HUES6 (cell line): ENCODE measurements around the gene DNAH11.
"Not testable (repeated sequence)": the region's sequence is repeated elsewhere in the genome, so short reads cannot be mapped to it uniquely, and the experiment has no call there.

Experiments
- H3K27ac ChIP-seq: 2 replicates; pipeline ENCODE4 v1.7.0; 2013; ENCODE audit warnings: low read depth, mild to moderate bottlenecking, low read length, inconsistent platforms
- H3K27me3 ChIP-seq: 2 replicates; pipeline ENCODE4 v1.6.1; 2013; ENCODE audit warnings: low read length; ENCODE audit not compliant: control insufficient read depth, insufficient read depth
- H3K36me3 ChIP-seq: 2 replicates; pipeline ENCODE4 v1.6.1; 2013; ENCODE audit warnings: low read length; ENCODE audit not compliant: control insufficient read depth, insufficient read depth
- H3K4me1 ChIP-seq: 2 replicates; pipeline ENCODE4 v1.6.1; 2013; ENCODE audit warnings: low read length; ENCODE audit not compliant: control insufficient read depth, insufficient read depth
- H3K4me3 ChIP-seq: 2 replicates; pipeline ENCODE4 v1.5.1; 2013; ENCODE audit warnings: low read depth, low read length
- H3K9ac ChIP-seq: one replicate; pipeline ENCODE4 v1.6.1; 2013; ENCODE audit warnings: mild to moderate bottlenecking, low read length
- H3K9me3 ChIP-seq: 2 replicates; pipeline ENCODE4 v1.6.1; 2013; ENCODE audit warnings: low read depth, low read length; ENCODE audit not compliant: control insufficient read depth, insufficient read depth

The DNAH11 gene

DNA sequence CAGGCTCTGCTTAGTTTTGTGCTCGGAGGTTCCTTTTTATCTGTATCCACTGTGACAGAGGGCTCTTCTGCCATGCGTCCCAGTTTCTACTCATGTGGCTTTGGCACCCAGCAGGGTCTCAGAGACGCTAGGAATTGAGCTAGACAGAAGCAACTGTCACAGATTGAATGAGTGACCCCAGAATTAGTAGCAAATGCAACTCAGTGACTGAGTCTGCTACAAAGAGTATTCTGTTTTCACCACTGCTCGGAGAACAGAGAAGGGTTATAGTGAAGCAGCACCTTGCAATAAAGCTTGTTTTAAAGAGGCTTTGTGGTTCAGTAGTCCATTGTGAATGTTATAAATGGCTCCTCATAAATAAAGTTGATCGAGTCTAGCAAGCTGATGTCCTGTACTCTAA lies 113.2 kb downstream of the DNAH11 start:
- Histone ChIP-seq H3K27me3 (no peaks in the 10 kb centered on the region), H3K4me1 (no peaks in the 10 kb centered on the region), H3K9me3 (no peaks in the 10 kb centered on the region; the same call in 1 of the 2 replicates), H3K9ac (no peak overlapping the region), H3K4me3 (no peak overlapping the region), H3K27ac (no peak overlapping the region), H3K36me3 (no peaks in the 10 kb centered on the region)

DNA sequence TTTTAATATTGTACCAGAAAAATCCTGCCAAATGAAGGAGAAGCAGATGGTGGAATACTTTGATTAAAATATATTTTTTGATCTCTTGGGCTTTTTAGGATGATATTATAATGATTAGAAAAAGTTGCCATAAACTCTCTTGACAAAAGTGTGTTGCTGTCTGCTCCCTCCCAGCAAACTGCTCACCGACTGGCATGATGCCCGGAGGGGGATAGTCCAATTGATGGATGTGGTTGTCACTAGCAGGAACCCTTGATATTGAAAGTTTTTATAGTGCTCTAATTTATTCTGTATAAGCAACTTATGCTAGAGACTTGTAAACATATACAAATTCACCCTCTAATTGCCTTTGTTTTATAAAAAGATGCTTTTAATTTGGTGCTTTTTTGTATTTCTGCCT lies 114.0 kb downstream of the DNAH11 start:
- no peaks in the 10 kb centered on the region for H3K4me1 ChIP-seq
- no peak overlapping the region for H3K9ac ChIP-seq
- H3K4me3 ChIP-seq, result no peak overlapping the region
- no peaks in the 10 kb centered on the region; the same call in 1 of the 2 replicates for H3K9me3 ChIP-seq
- no peaks in the 10 kb centered on the region for H3K27me3 ChIP-seq
- H3K27ac ChIP-seq, result no peak overlapping the region
- no peaks in the 10 kb centered on the region for H3K36me3 ChIP-seq

DNA sequence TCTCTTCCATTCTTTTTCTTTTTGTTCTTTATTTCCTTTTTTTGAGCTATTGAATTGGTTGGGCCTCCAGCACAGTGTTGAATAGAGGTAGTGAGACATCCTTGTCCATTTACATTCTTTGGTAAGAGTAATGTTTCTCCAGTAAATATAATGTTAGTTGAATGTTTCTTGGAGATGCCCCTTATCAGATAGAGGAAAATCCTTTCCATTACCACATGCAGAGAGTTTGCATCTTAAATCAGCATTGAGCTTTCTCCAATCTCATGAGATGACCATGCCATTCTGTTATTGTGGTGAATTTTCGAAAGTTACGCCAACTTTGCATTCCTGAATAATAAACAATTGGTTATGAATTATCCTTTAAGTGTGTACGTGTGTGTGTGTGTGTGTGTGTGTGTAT lies 127.7 kb downstream of the DNAH11 start:
- no peaks in the 10 kb centered on the region for H3K4me1 ChIP-seq
- H3K27me3 ChIP-seq, result no peaks in the 10 kb centered on the region
- H3K9ac ChIP-seq, result no peak overlapping the region
- H3K4me3 ChIP-seq, result no peak overlapping the region
- H3K36me3 ChIP-seq, result no peaks in the 10 kb centered on the region
- no peak overlapping the region for H3K27ac ChIP-seq
- no peaks in the 10 kb centered on the region for H3K9me3 ChIP-seq

GRCh38 chr7:21671859-21672258 lies 129.0 kb downstream of the DNAH11 start:
- Histone ChIP-seq H3K36me3 (no peaks in the 10 kb centered on the region), H3K27me3 (no peaks in the 10 kb centered on the region), H3K9ac (no peak overlapping the region), H3K4me1 (no peaks in the 10 kb centered on the region), H3K9me3 (no peaks in the 10 kb centered on the region), H3K27ac (no peak overlapping the region), H3K4me3 (no peak overlapping the region)

DNA sequence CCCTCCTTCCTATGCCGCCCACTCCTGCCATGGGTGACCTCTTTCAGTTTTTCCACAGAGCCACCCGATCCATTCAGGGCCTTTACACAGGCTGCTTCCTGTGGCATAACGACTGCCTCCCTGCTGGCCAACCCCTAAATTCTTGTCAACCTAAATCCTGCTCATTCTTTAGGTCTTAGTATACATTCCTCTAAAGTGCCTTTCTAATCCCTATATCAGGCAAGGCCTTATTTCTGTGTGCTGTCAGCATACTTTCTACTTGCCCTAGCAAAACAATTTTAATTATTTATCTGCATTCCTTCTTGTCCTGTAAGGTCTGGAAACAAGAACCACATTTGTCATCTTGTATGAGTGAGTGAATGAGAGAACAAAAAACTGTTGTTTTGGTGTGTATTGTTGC lies 132.4 kb downstream of the DNAH11 start:
- H3K9me3 ChIP-seq, result peaks cover 3% of the 10 kb centered on the region; the same call in 1 of the 2 replicates
- no peaks in the 10 kb centered on the region for H3K27me3 ChIP-seq
- H3K27ac ChIP-seq, result no peak overlapping the region
- no peak overlapping the region for H3K9ac ChIP-seq
- no peak overlapping the region for H3K4me3 ChIP-seq
- H3K36me3 ChIP-seq, result no peaks in the 10 kb centered on the region
- no peaks in the 10 kb centered on the region for H3K4me1 ChIP-seq

DNA sequence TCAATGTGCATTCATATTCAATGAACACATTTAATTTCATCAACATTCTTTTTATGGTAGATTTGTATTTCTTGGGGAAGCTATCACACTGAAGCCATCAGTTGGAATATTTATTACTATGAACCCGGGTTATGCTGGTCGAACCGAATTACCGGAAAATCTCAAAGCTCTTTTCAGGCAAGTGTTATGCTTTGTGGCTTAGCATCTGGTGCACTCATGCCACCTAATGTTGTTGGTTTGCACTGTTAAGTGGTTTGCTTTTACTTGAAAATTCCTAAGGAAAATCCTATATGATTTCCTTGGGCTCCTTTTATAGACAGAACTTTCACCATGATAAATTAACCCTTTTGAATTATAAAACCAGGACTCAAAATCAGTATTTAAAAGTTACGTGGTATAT lies 147.9 kb downstream of the DNAH11 start:
- Histone ChIP-seq H3K9me3 (0 out of 2 replicates have a peak, but pooled peaks cover 2% of the 10 kb centered on the region), H3K27me3 (no peaks in the 10 kb centered on the region), H3K4me1 (no peaks in the 10 kb centered on the region; the same call in 1 of the 2 replicates), H3K4me3 (no peak overlapping the region), H3K9ac (no peak overlapping the region), H3K36me3 (no peaks in the 10 kb centered on the region), H3K27ac (no peak overlapping the region)

- not testable (repeated sequence) for H3K4me3 ChIP-seq, H3K27me3 ChIP-seq, H3K27ac ChIP-seq
These were observed 148.3 kb downstream of the DNAH11 start for GRCh38 chr7:21691146-21691545.

GRCh38 chr7:21700587-21700986 lies 157.7 kb downstream of the DNAH11 start:
- not testable (repeated sequence) for H3K36me3 ChIP-seq, H3K9ac ChIP-seq, H3K27me3 ChIP-seq, H3K9me3 ChIP-seq, H3K27ac ChIP-seq, H3K4me3 ChIP-seq, H3K4me1 ChIP-seq

More at GRCh38 chr7:21691146-21691545, 148.3 kb downstream of the DNAH11 start:
- not testable (repeated sequence) for H3K4me1 ChIP-seq, H3K36me3 ChIP-seq, H3K9me3 ChIP-seq, H3K9ac ChIP-seq

DNA sequence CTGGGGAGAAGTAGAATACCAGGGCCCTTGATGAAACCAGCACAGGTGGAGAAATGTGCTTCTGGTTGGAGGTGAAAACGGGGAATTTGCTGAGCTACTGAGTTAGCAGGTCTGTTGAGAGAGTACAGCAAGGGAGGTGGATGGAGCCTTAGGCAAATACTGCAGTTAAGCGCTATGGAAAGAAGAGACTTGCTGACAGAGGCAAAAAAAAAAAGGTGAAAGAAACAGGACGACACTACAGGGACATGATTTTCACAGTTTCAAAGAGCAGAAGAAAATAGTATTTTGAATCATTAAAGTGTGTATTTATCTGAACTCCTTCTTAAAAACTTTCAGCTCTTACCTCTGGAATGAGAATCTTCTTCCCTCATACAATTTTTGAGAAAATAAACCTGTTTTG lies 159.5 kb downstream of the DNAH11 start:
- no peaks in the 10 kb centered on the region for H3K27me3 ChIP-seq
- no peaks in the 10 kb centered on the region; the same call in 1 of the 2 replicates for H3K4me1 ChIP-seq
- no peaks in the 10 kb centered on the region for H3K9me3 ChIP-seq

GRCh38 chr7:21704359-21704758 lies 161.5 kb downstream of the DNAH11 start:
- H3K9me3 ChIP-seq, result no peaks in the 10 kb centered on the region
- no peaks in the 10 kb centered on the region for H3K27me3 ChIP-seq
- H3K9ac ChIP-seq, result no peak overlapping the region
- H3K4me3 ChIP-seq, result no peak overlapping the region
- H3K27ac ChIP-seq, result no peak overlapping the region
- H3K36me3 ChIP-seq, result no peaks in the 10 kb centered on the region
- H3K4me1 ChIP-seq, result no peaks in the 10 kb centered on the region; the same call in 1 of the 2 replicates

More for the DNA sequence above, 159.5 kb downstream of the DNAH11 start:
- Histone ChIP-seq H3K4me3 (no peak overlapping the region), H3K36me3 (no peaks in the 10 kb centered on the region), H3K27ac (no peak overlapping the region), H3K9ac (no peak overlapping the region)

GRCh38 chr7:21706131-21706530 lies 163.3 kb downstream of the DNAH11 start:
- Histone ChIP-seq H3K9ac (no peak overlapping the region), H3K9me3 (no peaks in the 10 kb centered on the region), H3K4me3 (no peak overlapping the region), H3K27ac (no peak overlapping the region), H3K27me3 (no peaks in the 10 kb centered on the region), H3K36me3 (no peaks in the 10 kb centered on the region), H3K4me1 (no peaks in the 10 kb centered on the region; the same call in 1 of the 2 replicates)

DNA sequence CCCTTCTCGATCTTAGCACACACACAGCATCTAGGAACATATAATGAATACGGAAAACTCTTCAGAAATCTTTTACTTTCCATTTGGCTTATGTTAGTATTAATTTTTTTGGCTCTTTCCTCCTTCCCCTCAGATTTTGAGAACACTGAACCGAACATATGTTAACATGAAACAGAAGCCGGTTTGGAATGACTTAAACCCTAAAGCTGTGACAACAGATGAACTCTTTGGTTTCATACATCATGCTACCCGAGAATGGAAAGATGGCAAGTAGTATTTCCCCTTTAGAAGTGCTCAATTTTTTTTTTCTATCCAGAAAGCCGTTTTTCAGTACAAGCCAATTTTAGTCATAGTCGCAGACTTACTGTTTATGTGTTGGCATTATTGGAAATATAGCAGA lies 164.7 kb downstream of the DNAH11 start:
- H3K9ac ChIP-seq, result no peak overlapping the region
- no peaks in the 10 kb centered on the region for H3K9me3 ChIP-seq
- H3K4me1 ChIP-seq, result no peaks in the 10 kb centered on the region; the same call in 1 of the 2 replicates
- H3K4me3 ChIP-seq, result no peak overlapping the region
- no peaks in the 10 kb centered on the region for H3K27me3 ChIP-seq
- H3K36me3 ChIP-seq, result no peaks in the 10 kb centered on the region
- H3K27ac ChIP-seq, result no peak overlapping the region
